HG02943 (cell line): Measurements from ENCODE around the gene LRP6.
"Not testable (repeated sequence)": the region's sequence is repeated elsewhere in the genome, so short reads cannot be mapped to it uniquely, and the experiment has no call there.

Source experiments
- ATAC-seq: cut with Tn5 transposase; IDR thresholded peaks from one replicate; pipeline ENCODE4 v1.9.1; 2021; ENCODE audit warnings: mild to moderate bottlenecking, low read depth, moderate library complexity; ENCODE audit not compliant: unreplicated experiment

Gene LRP6

DNA sequence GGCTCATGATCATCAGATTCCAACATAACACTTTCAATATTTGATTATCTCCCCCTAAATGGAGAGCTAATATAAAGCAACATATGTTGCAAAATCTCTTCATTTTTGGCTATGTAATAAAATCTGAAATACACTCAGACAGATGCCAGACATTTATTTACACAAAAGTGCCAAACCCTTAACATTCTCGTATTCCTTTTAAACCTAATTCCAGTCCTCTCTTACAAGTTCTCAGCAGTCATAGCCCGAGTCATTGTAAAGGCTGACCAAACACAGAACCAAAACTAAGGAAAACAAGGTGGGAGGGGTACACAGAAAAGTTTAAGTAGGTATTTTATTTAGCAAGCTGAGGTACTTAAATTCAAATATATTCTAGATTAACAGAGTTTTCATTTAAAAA lies 81.4 kb downstream of the LRP6 start:
- no peak for ATAC-seq

DNA sequence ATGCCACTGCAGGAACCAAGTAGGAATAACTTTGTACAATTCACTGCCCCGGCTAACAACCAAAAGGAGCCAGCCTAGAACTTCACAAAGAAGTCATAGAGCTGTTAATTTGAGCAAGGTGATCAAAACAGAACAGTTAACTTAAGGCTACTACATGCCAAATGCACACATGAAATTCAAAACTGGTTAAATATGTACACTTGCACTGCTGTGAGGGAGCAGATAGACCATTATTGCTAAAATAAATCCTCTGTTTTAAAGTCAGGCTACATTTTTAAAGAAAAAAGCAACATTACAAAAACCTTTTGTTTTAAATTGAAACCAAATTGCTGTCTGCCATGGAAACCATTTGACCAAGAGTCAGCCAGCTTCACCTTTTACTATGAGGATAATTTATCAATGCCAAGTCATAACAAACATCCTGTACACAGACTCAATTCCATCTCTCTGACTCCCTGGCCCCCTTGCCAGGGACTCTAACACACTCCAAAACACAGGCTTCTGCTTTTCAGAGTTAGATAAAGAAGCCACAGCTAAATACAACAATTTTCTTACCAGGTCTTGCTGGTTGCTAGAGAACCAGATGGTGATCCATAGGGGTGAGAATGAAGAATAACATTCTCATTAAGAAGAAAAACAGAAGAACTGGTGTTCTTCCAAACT lies 84.0 kb downstream of the LRP6 start:
- ATAC-seq: no peak

DNA sequence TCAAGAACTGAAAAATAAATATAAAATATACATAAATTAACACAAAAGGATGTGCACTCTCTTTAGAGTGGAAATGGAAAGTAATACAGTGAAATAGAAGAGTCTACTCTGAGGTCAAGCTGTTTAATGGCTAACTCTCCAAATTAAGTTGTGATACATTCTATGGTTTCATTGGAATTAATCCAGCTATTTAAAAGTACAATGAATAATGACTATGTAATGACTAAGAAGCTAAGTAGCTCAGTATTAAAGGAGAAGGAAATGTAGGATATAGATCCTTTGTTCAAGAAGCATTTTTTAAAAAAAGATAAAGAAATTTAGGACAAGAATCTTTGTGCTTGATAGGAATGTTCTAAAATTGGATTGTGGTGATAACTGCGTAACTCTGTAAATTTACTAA lies 85.3 kb downstream of the LRP6 start:
- no peak for ATAC-seq

DNA sequence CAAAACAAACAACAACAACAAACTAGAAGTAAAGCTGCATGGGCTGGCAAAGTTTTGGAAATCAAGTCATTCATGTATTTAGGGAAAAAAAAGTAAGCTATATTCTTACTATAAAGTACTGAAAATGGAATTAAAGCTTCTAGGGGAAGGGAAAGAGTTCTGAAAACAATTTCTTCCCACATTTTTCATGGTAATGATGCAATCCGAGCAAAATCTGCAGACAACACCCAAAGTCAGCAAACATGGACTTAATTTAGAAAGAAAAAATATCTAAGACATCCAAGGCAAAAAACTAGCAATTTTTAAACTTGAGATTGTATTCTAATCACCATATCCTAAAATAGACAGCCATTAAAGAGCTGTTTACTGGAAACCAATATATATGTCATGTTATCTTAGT lies 86.3 kb downstream of the LRP6 start:
- ATAC-seq: no peak

DNA sequence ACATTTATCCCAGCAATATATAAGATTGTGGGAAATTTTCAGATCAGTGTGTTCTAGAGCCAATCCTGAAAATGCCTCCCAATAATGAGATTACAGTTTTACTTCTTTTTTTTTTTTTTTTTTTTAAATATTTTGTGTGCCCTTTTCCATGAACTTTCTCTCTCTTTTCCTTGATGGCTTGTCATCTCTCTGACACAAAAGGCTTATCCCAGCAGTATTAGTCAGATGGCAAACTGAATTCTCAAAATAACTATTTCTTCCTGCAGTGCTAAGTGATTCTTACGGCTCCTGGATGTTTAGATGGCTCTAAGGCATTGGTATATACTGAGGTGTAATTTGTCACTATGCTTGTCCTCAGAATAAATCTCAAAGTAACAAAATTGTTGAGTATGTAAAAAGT lies 86.7 kb downstream of the LRP6 start:
- ATAC-seq: no peak

DNA sequence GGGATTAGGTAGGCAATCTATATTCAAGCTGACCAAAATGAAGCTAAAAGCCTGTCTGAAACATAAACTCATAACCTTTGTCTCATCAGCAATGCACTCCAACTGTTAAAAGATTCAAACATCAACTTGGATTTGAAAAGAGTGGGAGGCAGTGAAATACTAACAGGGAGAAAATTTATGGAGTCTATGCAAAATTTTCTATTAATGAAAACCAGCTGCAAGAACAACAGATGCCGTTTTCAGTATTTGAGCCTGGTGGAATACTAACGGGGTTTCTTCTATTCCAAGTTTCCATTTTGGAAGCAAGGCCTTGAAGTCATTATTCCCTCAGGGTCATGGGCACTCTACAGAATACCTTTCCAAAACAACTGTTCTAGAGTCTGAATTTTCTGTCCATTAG lies 88.3 kb downstream of the LRP6 start:
- ATAC-seq: no peak

DNA sequence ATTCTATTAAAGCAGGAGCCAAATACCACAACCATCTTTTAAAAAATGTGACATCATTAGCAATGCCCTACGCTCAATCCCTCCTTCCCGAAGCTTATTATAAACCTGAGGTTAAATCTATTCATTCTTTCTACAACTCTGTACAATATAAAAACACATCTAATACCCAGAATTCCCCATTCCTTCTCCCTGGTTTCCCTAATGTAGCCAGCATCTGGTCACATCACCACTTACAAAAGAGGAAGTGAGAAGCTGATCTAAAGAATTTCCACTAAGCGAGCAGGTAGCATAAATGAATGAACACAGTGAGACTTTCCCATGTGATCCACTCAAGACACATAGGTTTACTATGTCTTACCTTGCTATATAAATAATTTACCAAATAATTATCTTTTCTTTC lies 90.4 kb downstream of the LRP6 start:
- ATAC-seq: no peak

DNA sequence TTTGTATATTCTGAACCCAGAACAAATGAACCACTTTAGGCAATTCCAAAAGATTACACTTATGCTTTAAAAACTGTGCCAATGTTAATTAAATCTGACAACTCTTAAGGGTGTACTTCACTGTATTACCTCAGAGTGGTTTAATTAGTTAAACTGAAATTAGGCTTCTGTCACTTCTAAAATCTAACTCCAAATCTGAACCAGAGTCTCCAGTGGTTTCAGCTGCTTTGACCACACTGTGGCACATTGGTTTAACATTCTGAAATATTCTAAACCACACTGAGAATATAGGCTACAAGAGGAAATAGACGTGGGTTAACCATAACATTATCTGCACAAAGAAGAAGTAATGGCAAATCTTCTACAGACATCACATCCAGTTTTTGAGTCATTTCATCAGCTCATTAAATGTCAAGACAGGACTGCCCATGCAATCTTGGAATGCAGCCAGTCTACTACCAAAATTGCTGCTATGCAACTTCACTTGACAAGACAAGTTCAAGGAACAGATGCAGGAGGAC lies 94.8 kb downstream of the LRP6 start:
- no peak for ATAC-seq

DNA sequence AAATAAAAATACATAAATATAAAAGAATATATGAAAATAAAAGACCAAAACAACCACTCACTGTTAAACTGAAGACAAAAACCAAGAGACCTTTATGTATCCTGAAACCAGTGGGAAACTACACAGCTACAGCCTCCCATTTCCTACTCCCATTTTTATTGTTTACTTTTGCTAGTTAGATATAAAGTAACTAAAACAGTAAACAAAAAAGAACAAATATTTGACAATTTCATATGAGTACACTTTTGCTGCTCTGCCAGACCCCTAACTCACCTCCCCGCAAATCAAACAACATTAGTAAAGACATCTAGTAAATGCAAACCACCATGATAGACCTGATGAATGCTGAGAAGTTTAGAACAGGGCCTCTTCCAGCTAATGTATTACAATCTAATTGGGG lies 99.0 kb downstream of the LRP6 start:
- no peak for ATAC-seq

DNA sequence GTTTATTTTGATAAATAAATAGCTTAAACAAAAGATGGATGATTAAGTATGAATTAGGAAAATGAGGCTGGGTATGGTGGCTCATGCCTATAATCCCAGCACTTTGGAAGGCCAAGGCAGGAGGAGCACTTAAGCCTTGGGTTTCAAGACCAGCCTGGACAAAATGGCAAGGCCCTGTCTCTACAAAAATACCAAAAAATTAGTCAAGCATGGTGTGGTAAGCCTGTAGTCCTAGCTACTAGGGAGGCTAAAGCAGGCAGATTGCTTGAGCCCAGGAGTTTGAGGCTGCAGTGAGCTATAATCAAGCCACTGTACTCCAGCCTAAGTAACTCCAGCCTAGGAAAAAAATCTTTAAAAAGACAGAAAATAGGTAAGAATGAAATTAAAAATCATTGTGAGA lies 100.1 kb downstream of the LRP6 start:
- ATAC-seq: no peak

DNA sequence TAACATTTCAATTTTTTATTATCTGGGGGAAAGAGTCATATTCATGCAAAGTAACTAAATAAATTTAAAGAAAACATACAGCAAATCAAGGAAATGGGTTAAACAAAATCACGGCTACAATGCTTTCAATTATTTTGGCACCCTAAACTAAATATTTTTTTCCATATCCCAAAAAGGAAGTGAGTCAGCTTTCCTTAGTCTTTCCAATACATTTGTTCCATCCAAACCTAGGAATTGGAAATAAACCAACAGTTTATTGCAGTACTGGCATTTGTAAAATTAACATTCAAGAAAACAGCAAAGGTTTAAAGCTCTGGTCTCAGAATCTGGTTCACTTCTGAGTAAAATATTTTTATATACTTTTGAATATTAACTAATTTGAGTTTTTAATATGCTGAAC lies 106.9 kb downstream of the LRP6 start:
- ATAC-seq: no peak

DNA sequence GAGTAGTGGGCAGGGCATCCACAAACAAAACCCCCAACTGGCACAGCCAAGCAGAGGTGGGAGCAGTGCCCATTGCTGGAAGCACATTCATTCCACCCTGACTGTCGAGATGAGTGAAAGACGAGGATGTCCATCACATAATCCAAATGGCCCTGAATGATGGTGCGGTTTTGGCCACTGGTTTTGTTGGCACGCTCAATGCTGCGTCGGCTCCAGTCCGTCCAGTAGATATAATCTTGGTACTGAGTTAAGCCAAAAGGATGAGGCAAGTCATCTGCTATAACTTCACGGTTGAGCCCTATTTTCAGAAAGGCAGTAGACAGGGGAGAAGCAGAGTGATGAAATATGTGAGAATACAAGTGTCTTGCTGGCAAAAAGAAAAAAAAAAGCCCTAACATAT lies 108.0 kb downstream of the LRP6 start:
- no peak for ATAC-seq

DNA sequence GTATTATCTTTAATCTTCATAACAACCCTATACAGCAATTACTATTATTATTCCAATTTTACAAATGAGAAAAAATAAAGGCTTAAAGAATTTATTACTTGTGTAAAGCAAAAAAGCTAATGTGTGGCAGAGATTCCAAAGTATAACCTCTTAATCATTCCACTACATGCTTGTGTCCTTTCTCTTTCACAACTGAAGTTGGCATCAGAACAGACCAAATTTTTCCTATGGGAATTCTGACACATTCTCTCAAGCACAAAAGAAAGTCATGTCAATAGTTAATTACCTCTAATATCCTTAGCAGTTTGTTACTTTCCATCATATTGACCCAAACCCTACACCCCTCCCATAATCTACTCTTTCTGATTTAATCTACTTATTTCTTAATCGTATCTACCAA lies 109.4 kb downstream of the LRP6 start:
- ATAC-seq: no peak

DNA sequence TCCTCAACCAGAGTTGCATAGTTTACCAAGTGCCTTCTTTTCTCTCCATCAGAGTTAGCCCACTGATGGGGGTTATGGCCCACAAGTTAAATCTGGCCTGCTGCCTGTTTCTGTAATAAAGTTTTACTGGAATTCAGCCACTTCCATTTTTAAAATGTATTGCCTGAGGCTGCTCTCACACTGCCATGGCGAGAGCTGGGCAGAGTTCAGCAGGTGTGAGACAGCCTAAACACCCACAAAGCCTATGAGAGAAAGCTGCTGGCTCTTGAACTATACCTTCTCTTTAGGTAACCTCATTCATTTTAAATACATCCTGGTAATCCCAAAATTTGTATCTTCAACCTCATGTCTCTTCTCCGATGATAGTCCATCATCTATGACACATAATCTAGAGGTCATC lies 110.0 kb downstream of the LRP6 start:
- ATAC-seq: no peak

DNA sequence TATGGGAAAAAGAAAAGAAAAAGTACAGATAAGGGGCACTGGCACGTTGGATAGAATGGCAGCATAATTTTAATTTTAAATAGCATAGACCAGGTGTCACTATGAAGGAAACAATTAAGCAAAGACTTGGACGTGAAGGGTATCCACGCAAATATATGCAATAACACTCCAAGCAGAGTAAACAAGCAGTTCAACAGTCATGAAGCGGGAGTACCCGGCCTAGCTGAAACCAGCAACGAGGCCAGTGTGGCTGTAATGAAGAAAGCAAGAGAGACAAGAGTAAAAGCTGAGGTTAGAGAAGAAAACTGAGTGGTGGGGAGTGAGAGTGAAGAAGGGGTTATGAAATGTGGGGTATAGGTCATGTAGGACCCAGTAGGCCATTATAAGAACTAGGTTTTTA lies 110.7 kb downstream of the LRP6 start:
- ATAC-seq: no peak

DNA sequence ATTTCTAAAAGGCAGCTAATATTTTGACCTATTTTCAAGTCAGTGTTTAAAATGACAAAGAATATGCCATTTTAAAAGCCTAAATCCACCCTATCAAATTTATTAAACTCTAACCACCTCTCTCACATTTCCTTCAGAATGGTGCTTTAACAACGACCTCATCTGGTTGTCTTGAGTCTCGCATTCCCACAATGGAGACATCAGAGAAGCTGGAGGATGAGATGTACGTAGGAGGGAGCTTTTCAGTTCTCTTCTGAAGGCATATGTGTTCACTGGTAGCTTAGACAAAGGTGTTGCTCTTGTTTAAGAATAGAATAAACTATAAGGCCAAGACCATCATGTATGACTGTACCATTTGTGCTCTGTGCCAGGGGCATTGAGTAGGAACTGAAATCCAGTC lies 113.2 kb downstream of the LRP6 start:
- ATAC-seq: no peak

DNA sequence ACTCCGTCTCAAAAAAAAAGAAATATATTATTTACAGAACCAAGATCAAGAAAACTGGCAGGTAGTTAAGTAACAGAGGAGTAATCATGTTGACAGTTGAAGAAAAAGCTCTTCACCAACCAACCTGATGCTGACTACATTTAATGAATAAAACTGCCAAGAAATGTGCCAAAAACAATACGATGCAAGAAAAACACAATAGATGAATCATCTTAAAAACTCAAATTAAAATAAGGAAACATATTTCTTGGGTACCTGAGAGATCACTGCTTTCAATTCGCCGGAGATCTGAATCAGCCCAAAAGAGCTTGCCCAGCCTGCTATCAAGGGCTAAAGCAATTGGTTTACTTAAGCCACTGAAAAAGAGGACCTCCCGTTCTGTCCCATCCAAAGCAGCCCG lies 119.7 kb downstream of the LRP6 start:
- ATAC-seq: no peak

DNA sequence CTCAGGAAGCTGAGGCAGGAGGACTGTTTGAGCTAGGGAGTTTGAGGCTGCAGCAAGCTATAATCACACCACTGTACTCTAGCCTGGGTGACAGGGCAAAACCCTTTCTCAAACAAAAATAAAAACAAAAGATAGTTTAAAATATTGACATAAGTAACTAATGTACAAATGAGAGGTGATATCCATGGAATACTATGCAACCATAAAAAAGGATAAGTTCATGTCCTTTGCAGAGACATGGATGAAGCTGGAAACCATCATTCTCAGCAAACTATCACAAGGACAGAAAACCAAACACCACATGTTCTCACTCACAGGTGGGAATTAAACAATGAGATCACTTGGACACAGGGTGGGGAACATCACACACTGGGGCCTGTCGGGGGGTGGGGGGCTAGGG lies 122.3 kb downstream of the LRP6 start:
- ATAC-seq: not testable (repeated sequence)

DNA sequence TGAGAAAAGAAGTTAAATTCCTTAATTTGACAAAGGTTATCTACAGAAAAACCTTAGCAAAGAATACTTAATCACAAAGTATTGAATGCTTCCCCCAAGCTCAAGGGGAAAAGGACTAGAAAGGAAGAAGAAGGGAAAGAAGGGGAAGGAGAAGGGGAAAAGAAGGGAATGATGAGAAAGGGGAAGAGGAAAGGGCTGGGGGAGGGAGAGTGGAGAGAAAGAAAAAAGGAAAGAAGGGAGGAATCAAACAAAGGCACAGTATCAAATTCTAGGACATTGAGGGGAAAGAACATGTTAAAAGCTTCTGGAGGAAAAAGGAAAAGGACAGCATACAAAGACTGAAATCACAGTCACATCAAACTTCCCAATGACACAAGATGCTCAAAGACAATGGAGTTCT lies 125.8 kb downstream of the LRP6 start:
- no peak for ATAC-seq

DNA sequence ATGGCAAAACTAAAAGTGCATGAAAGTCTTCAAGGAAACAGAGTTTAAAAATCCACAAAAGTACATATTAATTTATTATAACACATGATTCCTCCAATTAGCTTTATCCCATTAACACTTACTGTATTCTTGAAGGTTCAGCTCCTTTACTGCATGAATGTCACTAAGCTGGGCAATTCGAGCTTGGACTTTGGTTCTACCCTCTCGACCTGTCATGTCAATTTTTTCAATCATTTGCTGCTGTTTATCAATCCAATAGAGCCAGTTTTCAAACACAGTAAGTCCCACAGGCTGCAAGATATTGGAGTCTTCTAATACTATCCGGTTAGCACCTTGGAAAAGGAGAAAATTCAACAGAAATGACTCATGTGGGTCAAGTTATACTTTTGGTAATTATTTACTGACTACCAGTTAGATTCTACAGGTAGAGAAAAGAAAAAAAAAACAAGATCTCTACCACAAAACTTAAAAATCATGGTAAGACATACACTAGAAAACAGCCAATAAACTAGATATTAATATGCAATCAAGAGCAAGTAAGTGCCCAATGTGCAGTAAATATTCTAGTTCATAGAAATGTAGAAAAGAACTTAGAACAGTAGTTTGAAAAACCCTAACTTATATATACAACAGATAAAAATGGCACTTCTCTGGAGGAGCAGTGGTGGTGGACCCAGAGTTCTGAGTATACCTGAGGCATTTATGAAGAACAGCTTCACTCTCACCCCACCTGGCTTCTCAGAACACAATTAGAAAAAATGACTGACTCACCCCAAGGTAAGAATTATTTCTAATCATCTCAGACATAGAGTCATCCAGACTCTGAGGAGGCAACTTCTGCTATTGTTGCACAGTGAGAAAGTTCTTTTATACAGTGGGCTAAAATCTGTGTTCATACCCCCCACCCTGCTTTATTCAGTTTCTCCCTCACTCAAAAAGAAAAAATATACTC lies 128.4 kb downstream of the LRP6 start:
- no peak for ATAC-seq

DNA sequence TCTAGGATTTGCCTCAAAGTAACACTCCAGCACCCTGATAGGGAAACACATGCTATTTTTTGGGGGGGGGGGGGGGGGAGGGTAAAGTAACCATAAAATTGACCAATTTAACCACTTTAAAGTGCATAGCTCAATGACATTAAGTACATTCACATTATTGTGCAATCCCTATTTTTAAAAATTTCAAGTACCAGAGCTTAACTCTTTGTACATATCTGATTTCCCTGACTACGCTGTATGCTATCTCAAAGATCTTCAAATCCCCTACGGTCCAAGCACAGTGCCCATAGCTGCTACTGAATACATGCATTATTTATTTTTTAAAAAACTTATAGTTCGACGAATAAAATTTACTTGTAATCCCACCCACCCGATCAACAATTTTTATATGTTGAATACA lies 133.1 kb downstream of the LRP6 start:
- ATAC-seq: no peak

DNA sequence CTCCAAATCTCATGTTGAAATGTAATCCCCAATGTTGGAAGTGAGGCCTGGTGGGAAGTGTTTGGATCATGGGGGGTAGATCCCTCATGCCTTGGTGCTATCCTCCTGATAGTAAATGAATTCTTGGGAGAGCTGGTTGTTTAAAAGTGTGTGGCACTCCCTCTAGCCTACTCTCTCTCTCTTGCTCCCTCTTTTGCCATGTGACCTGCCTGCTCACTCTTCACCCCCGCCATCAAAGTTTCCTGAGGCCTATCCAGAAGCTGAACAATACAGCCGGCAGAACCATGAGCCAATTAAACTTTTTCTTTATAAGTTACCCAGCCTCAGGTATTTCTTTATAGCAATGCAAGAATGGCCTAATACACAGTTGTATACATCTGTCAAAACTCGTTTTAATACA lies 133.6 kb downstream of the LRP6 start:
- no peak for ATAC-seq
